Adrenal gland (tissue), 12 donors: ENCODE data around the gene TMEM18. TPM values are rescaled to one million over a fixed set of nuclear protein-coding genes. Genes with fewer than 3 reads are reported as not detected.

ENCODE experiments used
- DNase-seq, 7 donors: peaks; one replicate each; pipeline ENCODE4 v3.0.0-alpha.2; 2019 to 2020
- H3K27ac ChIP-seq, 5 donors: fragments of 200-600 bp; sonication (generic) in 4 of 5; 1 replicate in 3 of 5; 2 replicates in 2 of 5; pipeline versions ENCODE4 v1.5.1 to v1.8.0; 2016 to 2020; ENCODE audit warnings: mild to moderate bottlenecking in 1 of 5
- H3K27me3 ChIP-seq: fragments of 200-600 bp; 2 replicates; pipeline ENCODE4 v1.8.0; 2021
- H3K36me3 ChIP-seq, 2 donors: fragments of 200-600 bp; replicated peaks in 1 of 2; 1 replicate in 1 of 2; 2 replicates in 1 of 2; pipeline versions ENCODE4 v1.5.1 to v1.8.0; 2018 to 2022
- H3K4me1 ChIP-seq, 2 donors: fragments of 200-600 bp; replicated peaks in 1 of 2; 1 replicate in 1 of 2; 2 replicates in 1 of 2; pipeline versions ENCODE4 v1.5.1 to v1.8.0; 2018 to 2021
- H3K4me3 ChIP-seq, 4 donors: fragments of 200-600 bp; sonication (generic) in 3 of 4; one replicate each; pipeline ENCODE4 v1.5.1; 2016 to 2018
- H3K9me3 ChIP-seq, 3 donors: fragments of 200-600 bp; sonication (generic) in 1 of 3; replicated peaks in 1 of 3; 1 replicate in 2 of 3; 2 replicates in 1 of 3; pipeline versions ENCODE4 v1.5.1 to v1.8.0; 2016 to 2021
- POLR2A ChIP-seq, 2 donors: fragments of 450-650 bp; IDR thresholded peaks; one replicate each; pipeline ENCODE4 v1.6.1; 2017; ENCODE audit warnings: antibody characterized with exemption in 2 of 2, mild to moderate bottlenecking in 2 of 2, moderate library complexity in 1 of 2
- WGBS, 4 donors: extraction: QIAGEN DNeasy Blood & Tissue Kit in 2 of 4; methylation state at CpG; one replicate each; pipeline versions ENCODE4 v1.1.5 to v1.1.7; 2013 to 2017; 5-methylcytosine and 5-hydroxymethylcytosine counted together
- intact Hi-C, 2 donors: fragments of 100-400 bp; cut with DNase I; formaldehyde crosslinking; loops; one replicate each; pipeline versions ENCODE4 v1.14.1 to v1.15.0; 2022 to 2023
- polyA plus RNA-seq, 3 donors: library from polyadenylated mRNA; stranded (reverse); fragments of 200-250 nt in 2 of 3; fragments of 350-450 nt in 1 of 3; fragmentation: Illumina TruSeq in 1 of 3; extraction: RNeasy Lipid Tissue Mini Kit (QIAGEN cat#74804) in 1 of 3; gene quantifications; one replicate each; pipeline ENCODE4 v1.2.3, GENCODE V29; 2013 to 2014
- total RNA-seq, 9 donors: library from RNA; depleted of rRNA in 4 of 9; stranded (reverse); fragments of >200 nt in 4 of 9; fragments of 120-200 nt in 1 of 9; fragmentation: NEBNext Ultra II Directional in 1 of 9; extraction: Animal tissue kit (Norgen Biotek cat#: 25700) in 1 of 9; gene quantifications; one replicate each; pipeline versions ENCODE4 v1.1.0 to v1.2.4, GENCODE V29; 2013 to 2023
- TF ChIP-seq, protein P1 (sequence below), 6 experiments: fragments of 450-650 bp in 4 of 6; fragments of 200-600 bp in 2 of 6; sonication (generic) in 1 of 6; IDR thresholded peaks; 1 replicate in 5 of 6; 2 replicates in 1 of 6; pipeline versions ENCODE4 v1.5.1 to v1.8.0; 2016 to 2021; ENCODE audit warnings: antibody characterized with exemption in 6 of 6, mild to moderate bottlenecking in 2 of 6, moderate library complexity in 1 of 6
- donor health status: healthy with polysubstance abuse.
- donor health status: Bipolar disorder and iron deficiency.
- donor health status: DM: yes; HTN: yes; CAD: no.
- donor health status: DM: no; HTN: no; CAD: no.
- donor health status: DM: no; HTN: no; CAD: no.
- donor health status: DM: yes; HTN: yes; CAD: no.

The TMEM18 gene
- total and polyA plus RNA-seq, 12 donors, result 17.2 to 56.9 (median 31.9) TPM

DNA sequence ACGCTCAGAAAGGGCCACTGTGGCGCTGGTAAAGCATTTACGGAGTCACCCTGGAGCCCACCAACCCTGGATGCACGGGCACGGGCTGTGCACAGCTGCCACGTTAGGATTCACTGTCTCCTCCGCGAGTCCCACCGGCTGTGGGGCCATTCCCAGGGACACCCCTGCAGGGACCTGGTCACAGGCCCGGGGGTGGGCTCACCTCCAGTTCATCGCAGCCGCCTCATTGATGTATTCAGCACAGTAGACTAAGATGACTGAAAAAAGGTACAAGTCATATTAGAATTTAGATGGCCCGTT lies 4.7 kb downstream of the TMEM18 start:
- peak in 1 of 7 donors; percentile 49 for DNase-seq
- 95 to 100% (median 96%) methylated on average over 7 to 13 of the region's 13 CpGs for WGBS, 4 donors
- H3K4me3 ChIP-seq, result no peak overlapping the region

DNA sequence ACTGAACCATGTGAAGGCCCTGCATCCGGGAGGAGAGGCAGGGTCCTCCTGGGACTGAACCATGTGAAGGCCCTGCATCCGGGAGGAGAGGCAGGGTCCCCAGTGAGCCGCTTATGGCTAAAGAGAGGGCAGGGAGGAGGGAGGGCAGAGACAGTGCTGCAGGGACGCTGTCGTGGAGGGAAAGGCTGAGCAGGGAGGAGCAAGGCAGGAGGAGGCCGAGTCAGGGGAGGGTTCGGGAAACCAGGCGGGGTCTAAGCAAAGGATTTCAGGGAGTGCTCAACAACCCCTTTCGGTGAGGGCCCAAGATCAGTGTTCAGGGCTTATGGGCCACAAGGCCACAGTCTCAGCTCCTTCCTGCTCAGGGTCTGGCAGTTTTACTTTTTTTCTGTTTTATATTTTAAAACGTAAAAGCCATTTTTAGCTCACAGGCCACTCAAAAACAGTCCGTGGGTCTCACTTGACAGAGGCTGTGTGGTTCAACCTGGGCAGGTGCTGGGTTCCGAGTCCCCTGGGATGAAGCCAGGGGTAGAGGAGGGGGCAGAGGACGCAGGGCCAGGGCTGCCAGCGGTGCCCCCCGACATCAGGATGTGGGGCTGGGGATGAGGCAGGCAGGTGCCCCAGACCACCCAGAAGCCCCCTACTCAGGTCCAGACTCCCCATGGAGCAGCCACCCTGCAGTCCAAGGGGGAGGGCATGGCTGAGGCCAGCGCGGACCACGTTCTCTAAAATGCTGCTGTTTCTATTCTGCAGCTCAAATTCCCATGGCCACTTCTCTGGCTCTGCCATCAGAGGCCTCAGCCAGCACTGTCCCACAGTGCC lies 5.2 kb downstream of the TMEM18 start:
- 83 to 94% (median 86%) methylated on average over 15 to 18 of the region's 18 CpGs for WGBS, 4 donors
- intact Hi-C loops, result no loop called here
- DNase-seq, result no peak
- Histone ChIP-seq H3K27me3 (no peaks in the 10 kb centered on the region), H3K4me3 (no peak overlapping the region), H3K9me3 (no peaks in the 10 kb centered on the region), H3K27ac (no peak overlapping the region), H3K36me3 (peaks cover 0 to 39% of the 10 kb centered on the region in 2 donors), H3K4me1 (peaks cover 4 to 31% of the 10 kb centered on the region in 2 donors)
- TF ChIP-seq, protein P1, sequence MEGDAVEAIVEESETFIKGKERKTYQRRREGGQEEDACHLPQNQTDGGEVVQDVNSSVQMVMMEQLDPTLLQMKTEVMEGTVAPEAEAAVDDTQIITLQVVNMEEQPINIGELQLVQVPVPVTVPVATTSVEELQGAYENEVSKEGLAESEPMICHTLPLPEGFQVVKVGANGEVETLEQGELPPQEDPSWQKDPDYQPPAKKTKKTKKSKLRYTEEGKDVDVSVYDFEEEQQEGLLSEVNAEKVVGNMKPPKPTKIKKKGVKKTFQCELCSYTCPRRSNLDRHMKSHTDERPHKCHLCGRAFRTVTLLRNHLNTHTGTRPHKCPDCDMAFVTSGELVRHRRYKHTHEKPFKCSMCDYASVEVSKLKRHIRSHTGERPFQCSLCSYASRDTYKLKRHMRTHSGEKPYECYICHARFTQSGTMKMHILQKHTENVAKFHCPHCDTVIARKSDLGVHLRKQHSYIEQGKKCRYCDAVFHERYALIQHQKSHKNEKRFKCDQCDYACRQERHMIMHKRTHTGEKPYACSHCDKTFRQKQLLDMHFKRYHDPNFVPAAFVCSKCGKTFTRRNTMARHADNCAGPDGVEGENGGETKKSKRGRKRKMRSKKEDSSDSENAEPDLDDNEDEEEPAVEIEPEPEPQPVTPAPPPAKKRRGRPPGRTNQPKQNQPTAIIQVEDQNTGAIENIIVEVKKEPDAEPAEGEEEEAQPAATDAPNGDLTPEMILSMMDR (IDR thresholded peaks at IDR 0.05), result no peak
- TF ChIP-seq POLR2A (IDR thresholded peaks at IDR 0.05), result no peak

More for the DNA sequence above, 4.7 kb downstream of the TMEM18 start:
- H3K4me1 ChIP-seq, result peaks cover 4 to 31% of the 10 kb centered on the region in 2 donors
- TF ChIP-seq POLR2A (IDR thresholded peaks at IDR 0.05), result no peak
- TF ChIP-seq, protein P1 (IDR thresholded peaks at IDR 0.05), result no peak
- no peaks in the 10 kb centered on the region for H3K9me3 ChIP-seq
- H3K36me3 ChIP-seq, result peaks cover 0 to 39% of the 10 kb centered on the region in 2 donors
- H3K27me3 ChIP-seq, result no peaks in the 10 kb centered on the region
- no peak overlapping the region for H3K27ac ChIP-seq
- intact Hi-C loops, result no loop called here

DNA sequence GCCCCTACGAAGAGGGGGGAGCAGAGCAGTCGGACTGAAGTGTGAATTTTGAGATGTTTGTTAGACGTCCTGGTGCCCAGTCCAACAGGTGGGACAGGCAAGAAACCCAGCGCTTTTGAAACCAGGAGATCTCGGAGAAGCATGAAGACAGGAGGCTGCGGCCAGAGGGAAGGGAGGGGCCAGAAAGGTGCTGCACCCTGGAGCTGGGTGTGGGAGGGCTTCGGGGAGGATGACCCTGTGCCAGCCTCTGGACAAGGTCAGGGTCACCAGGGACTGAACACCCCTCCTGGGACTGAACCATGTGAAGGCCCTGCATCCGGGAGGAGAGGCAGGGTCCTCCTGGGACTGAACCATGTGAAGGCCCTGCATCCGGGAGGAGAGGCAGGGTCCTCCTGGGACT lies 6.1 kb downstream of the TMEM18 start:
- WGBS, 4 donors, result 74 to 89% (median 86%) methylated on average over 6 to 9 of the region's 9 CpGs

DNA sequence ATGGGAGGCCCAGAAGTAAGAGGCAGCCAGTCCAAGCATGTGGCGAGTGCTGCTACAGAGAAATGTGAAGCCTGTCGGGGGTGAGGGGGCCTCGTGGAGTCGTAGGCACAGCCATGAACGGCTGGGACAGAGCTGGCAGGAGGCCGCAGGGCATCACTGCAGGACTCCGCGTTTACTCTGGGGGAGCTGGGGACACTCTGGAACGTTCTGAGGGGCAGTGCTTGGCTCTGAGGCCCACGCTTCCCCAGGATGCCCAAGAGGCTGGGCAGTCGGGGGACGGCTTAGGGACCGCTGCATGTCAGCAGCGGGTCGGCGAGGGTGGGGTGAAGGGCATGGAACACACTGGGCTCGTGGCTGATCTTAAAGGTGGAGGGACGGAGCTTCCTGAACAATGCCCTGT lies 6.6 kb downstream of the TMEM18 start:
- intact Hi-C loops, result no loop called here
- H3K9me3 ChIP-seq, result no peaks in the 10 kb centered on the region
- 94 to 97% (median 95%) methylated on average over 18 of the region's 18 CpGs for WGBS, 4 donors
- H3K4me3 ChIP-seq, result no peak overlapping the region
- peak in 1 of 7 donors; percentile 40 for DNase-seq
- no peak overlapping the region for H3K27ac ChIP-seq
- no peaks in the 10 kb centered on the region for H3K27me3 ChIP-seq
- TF ChIP-seq POLR2A (IDR thresholded peaks at IDR 0.05), result no peak
- TF ChIP-seq, protein P1 (IDR thresholded peaks at IDR 0.05), result no peak
- H3K36me3 ChIP-seq, result peaks cover 0 to 47% of the 10 kb centered on the region in 2 donors
- peaks cover 0 to 25% of the 10 kb centered on the region in 2 donors for H3K4me1 ChIP-seq

More for the DNA sequence above, 6.1 kb downstream of the TMEM18 start:
- H3K27me3 ChIP-seq, result no peaks in the 10 kb centered on the region
- no peak for TF ChIP-seq POLR2A (IDR thresholded peaks at IDR 0.05)
- TF ChIP-seq, protein P1 (IDR thresholded peaks at IDR 0.05), result no peak
- no peaks in the 10 kb centered on the region for H3K9me3 ChIP-seq
- intact Hi-C loops, result no loop called here
- no peak overlapping the region for H3K27ac ChIP-seq
- H3K4me1 ChIP-seq, result peaks cover 1 to 30% of the 10 kb centered on the region in 2 donors
- H3K36me3 ChIP-seq, result peaks cover 0 to 44% of the 10 kb centered on the region in 2 donors
- H3K4me3 ChIP-seq, result no peak overlapping the region
- DNase-seq, result peak in 1 of 7 donors; percentile 35
